Sigmoid colon (tissue), 7 donors: Measurements from ENCODE around the gene MIA2. TPM values are rescaled to one million over a fixed set of nuclear protein-coding genes. Genes with fewer than 3 reads are reported as not detected.

Experiments
- DNase-seq: peaks from one replicate; pipeline ENCODE4 v3.0.0-alpha.2; 2019
- H3K27ac ChIP-seq, 4 donors: fragments of 200-600 bp; sonication (generic); one replicate each; pipeline ENCODE4 v1.5.1; 2016 to 2019; ENCODE audit warnings: mild to moderate bottlenecking in 1 of 4
- H3K27me3 ChIP-seq, 3 donors: fragments of 200-600 bp; sonication (generic); one replicate each; pipeline ENCODE4 v1.5.1; 2019; ENCODE audit warnings: mild to moderate bottlenecking in 1 of 3
- H3K36me3 ChIP-seq, 4 donors: fragments of 200-600 bp; sonication (generic); one replicate each; pipeline ENCODE4 v1.5.1; 2016 to 2019
- H3K4me1 ChIP-seq, 4 donors: fragments of 200-600 bp; sonication (generic); one replicate each; pipeline ENCODE4 v1.5.1; 2017 to 2019
- H3K4me3 ChIP-seq, 4 donors: fragments of 200-600 bp; sonication (generic); one replicate each; pipeline ENCODE4 v1.5.1; 2017 to 2019; ENCODE audit warnings: mild to moderate bottlenecking in 2 of 4, moderate library complexity in 1 of 4
- H3K9me3 ChIP-seq, 4 donors: fragments of 200-600 bp in 3 of 4; sonication (generic) in 3 of 4; one replicate each; pipeline versions ENCODE4 v1.5.1 to v1.6.1; 2013 to 2019
- EP300 ChIP-seq, 4 donors: sonication (generic); formaldehyde crosslinking; IDR thresholded peaks; one replicate each; pipeline ENCODE4 v1.6.1; 2017; ENCODE audit warnings: antibody characterized with exemption in 4 of 4
- POLR2A ChIP-seq, 2 donors: fragments of 450-650 bp; IDR thresholded peaks; one replicate each; pipeline ENCODE4 v1.6.1; 2016; ENCODE audit warnings: antibody characterized with exemption in 2 of 2, mild to moderate bottlenecking in 2 of 2, moderate library complexity in 2 of 2
- POLR2AphosphoS5 ChIP-seq, 4 donors: sonication (generic); formaldehyde crosslinking; IDR thresholded peaks; one replicate each; pipeline ENCODE4 v1.6.1; 2017; ENCODE audit warnings: antibody characterized with exemption in 4 of 4
- WGBS, 2 donors: extraction: QIAGEN DNeasy Blood & Tissue Kit; methylation state at CpG; one replicate each; pipeline ENCODE4 v1.1.7; 2013; 5-methylcytosine and 5-hydroxymethylcytosine counted together
- intact Hi-C: fragments of 100-400 bp; cut with DNase I; formaldehyde crosslinking; loops from one replicate; pipeline ENCODE4 v1.15.1; 2023
- polyA plus RNA-seq, 3 donors: library from polyadenylated mRNA; stranded (reverse); fragments of 200-250 nt; gene quantifications; one replicate each; pipeline ENCODE4 v1.2.3, GENCODE V29; 2013
- total RNA-seq, 4 donors: library from RNA; depleted of rRNA; stranded (reverse); fragments of >200 nt; gene quantifications; one replicate each; pipeline ENCODE4 v1.1.0, GENCODE V29; 2016
- TF ChIP-seq, protein P1 (sequence below), 4 experiments: fragments of 450-650 bp in 3 of 4; fragments of 200-600 bp in 1 of 4; IDR thresholded peaks; one replicate each; pipeline ENCODE4 v1.5.1; 2016 to 2019; ENCODE audit warnings: antibody characterized with exemption in 4 of 4, mild to moderate bottlenecking in 3 of 4, moderate library complexity in 2 of 4
- donor health status: healthy with polysubstance abuse.
- donor health status: Bipolar disorder and iron deficiency.
- donor health status: healthy.

MIA2 gene
- total and polyA plus RNA-seq, 7 donors, result 12.8 to 33.9 (median 18.1) TPM

DNA sequence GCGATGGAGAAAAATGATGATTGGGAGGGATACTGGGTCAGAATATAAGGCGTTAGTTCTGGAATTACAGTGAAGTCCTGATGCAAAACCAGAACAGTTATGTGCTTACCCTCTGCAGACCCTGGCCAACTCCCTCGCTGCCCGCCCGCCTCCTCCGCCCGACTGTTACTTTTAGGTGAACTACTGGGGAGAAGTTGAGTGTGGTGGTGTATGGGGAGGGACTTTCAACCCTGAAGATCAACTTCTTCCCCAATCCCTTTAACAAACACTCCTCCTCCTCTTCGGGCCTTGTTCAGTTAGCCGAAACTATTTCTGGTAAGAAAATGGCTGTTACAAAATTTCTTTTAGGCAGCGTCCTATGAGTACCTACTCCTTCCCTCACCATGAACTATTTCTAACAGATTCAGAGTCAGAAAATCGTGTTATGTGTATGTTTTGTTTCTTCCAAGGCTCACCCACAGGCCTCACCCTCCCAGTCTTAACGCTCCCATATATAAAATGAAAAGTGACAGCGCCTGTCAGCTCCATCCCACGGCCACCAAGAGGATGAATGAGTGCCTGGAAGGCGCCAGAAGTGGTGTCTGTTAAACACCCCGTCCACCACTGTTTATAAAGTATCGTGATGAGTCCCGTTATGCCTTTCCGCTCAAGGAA is 197.2 kb downstream of the MIA2 start:
- DNase-seq, result peak; percentile 65
- no peaks in the 10 kb centered on the region for H3K36me3 ChIP-seq
- peak overlapping the region; percentile 92 to 95 (median 94) for H3K27ac ChIP-seq
- H3K4me3 ChIP-seq, result peak overlapping the region; percentile 82 to 95 (median 90)
- intact Hi-C loops, result loop anchor here (1.0 to 5.0 kb wide), 2 partner anchors 164 to 329 kb away; partner anchors contain the start of gene SEC23A
- WGBS, 2 donors, result 15 to 17% methylated on average over 19 of the region's 19 CpGs
- no peaks in the 10 kb centered on the region for H3K9me3 ChIP-seq
- peaks cover 0 to 46% (median 42%) of the 10 kb centered on the region in 4 donors for H3K4me1 ChIP-seq
- no peaks in the 10 kb centered on the region for H3K27me3 ChIP-seq
- no peak for TF ChIP-seq EP300 (IDR thresholded peaks at IDR 0.05)
- TF ChIP-seq POLR2AphosphoS5 (IDR thresholded peaks at IDR 0.05), result no peak
- TF ChIP-seq, protein P1, sequence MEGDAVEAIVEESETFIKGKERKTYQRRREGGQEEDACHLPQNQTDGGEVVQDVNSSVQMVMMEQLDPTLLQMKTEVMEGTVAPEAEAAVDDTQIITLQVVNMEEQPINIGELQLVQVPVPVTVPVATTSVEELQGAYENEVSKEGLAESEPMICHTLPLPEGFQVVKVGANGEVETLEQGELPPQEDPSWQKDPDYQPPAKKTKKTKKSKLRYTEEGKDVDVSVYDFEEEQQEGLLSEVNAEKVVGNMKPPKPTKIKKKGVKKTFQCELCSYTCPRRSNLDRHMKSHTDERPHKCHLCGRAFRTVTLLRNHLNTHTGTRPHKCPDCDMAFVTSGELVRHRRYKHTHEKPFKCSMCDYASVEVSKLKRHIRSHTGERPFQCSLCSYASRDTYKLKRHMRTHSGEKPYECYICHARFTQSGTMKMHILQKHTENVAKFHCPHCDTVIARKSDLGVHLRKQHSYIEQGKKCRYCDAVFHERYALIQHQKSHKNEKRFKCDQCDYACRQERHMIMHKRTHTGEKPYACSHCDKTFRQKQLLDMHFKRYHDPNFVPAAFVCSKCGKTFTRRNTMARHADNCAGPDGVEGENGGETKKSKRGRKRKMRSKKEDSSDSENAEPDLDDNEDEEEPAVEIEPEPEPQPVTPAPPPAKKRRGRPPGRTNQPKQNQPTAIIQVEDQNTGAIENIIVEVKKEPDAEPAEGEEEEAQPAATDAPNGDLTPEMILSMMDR (IDR thresholded peaks at IDR 0.05), result no peak
- TF ChIP-seq POLR2A (IDR thresholded peaks at IDR 0.05), result no peak

DNA sequence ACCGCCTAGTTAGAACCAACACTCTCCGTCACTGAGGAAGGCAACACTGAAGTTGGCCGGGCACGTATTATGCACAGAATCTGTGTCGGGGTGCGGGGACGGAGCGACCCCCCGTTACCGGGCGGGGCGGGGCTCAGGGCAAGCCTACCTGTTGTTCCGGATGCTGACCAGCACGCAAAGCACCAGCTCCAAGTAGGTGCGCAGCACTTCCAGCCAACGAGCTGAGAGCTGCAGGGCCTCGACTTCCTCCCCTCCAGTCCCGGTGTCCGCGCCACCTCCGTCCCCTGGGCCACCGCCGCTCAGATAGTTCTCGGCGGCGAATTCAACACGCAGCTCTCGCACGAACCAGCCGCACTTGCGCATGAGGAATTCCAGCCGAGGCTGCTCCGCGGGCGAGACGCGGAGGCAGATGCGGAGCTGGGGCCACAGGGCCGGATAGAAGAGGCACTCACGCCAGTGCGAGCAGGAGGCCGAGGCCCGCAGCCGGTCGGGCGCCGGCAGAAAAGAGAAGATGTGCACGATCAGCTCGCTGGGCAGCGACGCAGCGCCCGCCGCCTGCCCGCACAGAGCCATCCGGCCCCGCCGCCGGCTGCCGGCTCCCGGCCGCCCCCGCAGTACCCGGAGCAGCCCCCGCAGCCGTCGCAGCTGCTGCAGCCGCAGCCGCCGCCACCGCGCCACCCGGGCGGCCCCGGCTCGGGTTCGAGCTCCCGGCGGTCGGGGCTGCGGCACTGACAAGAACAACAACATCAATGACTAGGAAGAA is 197.9 kb downstream of the MIA2 start:
- DNase-seq, result peak; percentile 76
- Histone ChIP-seq H3K27ac (peak overlapping the region; percentile 92 to 95 (median 94)), H3K4me1 (peaks cover 0 to 40% (median 36%) of the 10 kb centered on the region in 4 donors), H3K4me3 (peak overlapping the region; percentile 82 to 95 (median 90)), H3K27me3 (no peaks in the 10 kb centered on the region), H3K9me3 (no peaks in the 10 kb centered on the region), H3K36me3 (no peaks in the 10 kb centered on the region)
- WGBS, 2 donors, result 1% methylated on average over 81 of the region's 81 CpGs
- peak in 3 of 4 donors; percentile 82 to 92 (median 85) for TF ChIP-seq POLR2AphosphoS5 (IDR thresholded peaks at IDR 0.05)
- TF ChIP-seq, protein P1 (IDR thresholded peaks at IDR 0.05), result no peak
- intact Hi-C loops, result loop anchor here (1.0 to 5.0 kb wide), 3 partner anchors 164 to 329 kb away; partner anchors contain the start of genes PNN and SEC23A

DNA sequence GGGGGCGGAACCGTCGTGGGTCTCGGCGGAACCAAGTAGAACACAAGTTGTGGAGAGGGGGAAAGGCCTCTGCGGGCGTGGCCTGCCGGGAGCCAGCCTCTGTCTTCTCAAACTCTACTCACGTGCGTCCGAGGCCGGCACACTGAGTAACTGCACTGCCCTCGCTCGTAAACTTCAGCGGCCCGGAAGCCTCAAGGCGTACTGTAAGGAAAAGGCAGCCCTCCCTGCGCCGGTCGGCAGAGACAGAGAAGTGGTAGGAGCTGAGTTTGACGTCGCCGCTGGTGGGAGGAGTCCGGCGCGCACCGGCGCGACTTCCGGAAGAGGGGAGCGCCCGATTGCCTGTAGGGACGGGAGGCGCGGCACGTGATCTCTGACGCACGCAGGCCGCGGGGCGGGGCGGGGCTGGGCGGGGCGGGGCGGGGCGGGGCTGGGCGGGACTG is 198.5 kb downstream of the MIA2 start, which contains the start of gene FBXO33:
FBXO33 (minus strand) TSS at position 255 of the 440 bp plus-strand sequence. CDS start 271 bp downstream, outside the sequence.
- peak within 1 kb of the TSS; percentile 82 to 95 (median 90) for H3K4me3 ChIP-seq
- intact Hi-C loops, result loop anchor here (1.0 to 5.0 kb wide), 2 partner anchors 257 to 330 kb away; partner anchors contain the start of genes PNN and SEC23A
- no peaks in the 10 kb centered on the region for H3K36me3 ChIP-seq
- no peaks in the 10 kb centered on the region for H3K9me3 ChIP-seq
- H3K27me3 ChIP-seq, result no peaks in the 10 kb centered on the region
- peak; percentile 99 for DNase-seq
- WGBS, 2 donors, result 0 to 1% methylated on average over 47 of the region's 47 CpGs
- H3K27ac ChIP-seq, result peak within 1 kb of the TSS; percentile 92 to 95 (median 94)
- no peak for TF ChIP-seq EP300 (IDR thresholded peaks at IDR 0.05)
- TF ChIP-seq POLR2A (IDR thresholded peaks at IDR 0.05), result peak; percentile 12 to 27
- TF ChIP-seq, protein P1 (IDR thresholded peaks at IDR 0.05), result no peak
- TF ChIP-seq POLR2AphosphoS5 (IDR thresholded peaks at IDR 0.05), result peak in 3 of 4 donors; percentile 29 to 78 (median 75)
- peaks cover 0 to 39% (median 34%) of the 10 kb centered on the region in 4 donors for H3K4me1 ChIP-seq

DNA sequence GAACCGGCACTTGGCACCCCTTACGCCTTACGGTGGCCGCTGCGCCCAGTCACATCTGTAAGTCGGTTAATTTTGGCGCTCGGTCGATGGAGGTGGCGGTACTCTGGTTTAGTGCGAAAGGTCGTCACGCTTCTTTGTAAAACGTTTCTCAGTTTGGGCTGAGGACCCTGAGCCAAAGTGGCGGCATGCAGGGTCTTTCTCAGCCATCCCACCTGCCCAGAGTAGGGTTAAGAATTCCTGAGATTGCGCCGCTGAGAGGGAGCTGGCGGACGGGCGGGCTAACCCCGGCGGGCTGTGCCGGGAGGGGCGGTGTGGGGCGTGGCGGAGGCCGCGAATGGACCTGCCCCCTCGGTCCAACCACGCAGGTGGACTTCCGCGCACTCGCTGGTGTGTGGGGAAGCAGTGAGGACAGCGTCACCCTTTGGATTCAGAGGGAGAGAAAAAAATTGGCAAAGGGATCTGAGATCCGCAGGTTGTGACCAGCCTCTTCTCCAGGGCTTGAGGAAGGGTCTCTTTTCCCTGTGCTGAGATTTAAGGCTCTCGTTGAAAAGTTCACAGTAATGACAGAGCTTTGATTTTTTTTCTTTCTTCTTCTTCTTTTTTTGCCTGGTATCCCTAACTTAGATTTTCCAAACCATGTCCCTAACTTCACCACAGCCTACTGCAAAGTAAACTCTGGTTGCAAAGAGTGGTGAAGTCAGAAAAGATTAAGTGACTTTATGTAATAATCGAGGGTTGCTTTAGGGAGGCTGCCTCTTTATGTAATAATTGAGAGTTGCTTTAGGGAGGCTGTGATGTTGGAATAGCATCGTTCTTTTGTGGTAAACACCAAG is 199.1 kb downstream of the MIA2 start:
- no peaks in the 10 kb centered on the region for H3K27me3 ChIP-seq
- peak overlapping the region; percentile 92 to 95 (median 94) for H3K27ac ChIP-seq
- DNase-seq, result peak; percentile 97
- intact Hi-C loops, result loop anchor here (1.0 to 5.0 kb wide), 2 partner anchors 258 to 331 kb away; partner anchors contain the start of genes PNN and SEC23A
- no peaks in the 10 kb centered on the region for H3K9me3 ChIP-seq
- peaks cover 0 to 39% (median 34%) of the 10 kb centered on the region in 4 donors for H3K4me1 ChIP-seq
- TF ChIP-seq POLR2AphosphoS5 (IDR thresholded peaks at IDR 0.05) (peak; percentile 79 to 88 (median 87)), EP300 (IDR thresholded peaks at IDR 0.05) (peak in 1 of 4 donors; percentile 1), POLR2A (IDR thresholded peaks at IDR 0.05) (peak; percentile 65 to 75)
- TF ChIP-seq, protein P1 (IDR thresholded peaks at IDR 0.05), result no peak
- H3K36me3 ChIP-seq, result no peaks in the 10 kb centered on the region
- peak overlapping the region; percentile 53 to 95 (median 88) for H3K4me3 ChIP-seq
- WGBS, 2 donors, result 0% methylated on average over 38 of the region's 38 CpGs
